DMS 273 (cell line): ENCODE results near the gene CDC42SE2.

ENCODE experiments used
- DNase-seq: peaks from one replicate; lab custom pipeline; 2025; ENCODE audit not compliant: unreplicated experiment; lab: John Stamatoyannopoulos, UW

CDC42SE2 gene

GRCh38 chr5:131263648-131264450 is at the start of gene CDC42SE2:
Gene CDC42SE2 (plus strand): TSS chr5:131264053. CDS start chr5:131359494, 95,441 bp downstream.
- peak; percentile 97 for DNase-seq

- peak; percentile 49 for DNase-seq
These were observed 49.1 kb upstream of the CDC42SE2 start for GRCh38 chr5:131214609-131215227.

- no peak for DNase-seq
These were observed 46.1 kb upstream of the CDC42SE2 start for GRCh38 chr5:131217791-131218190.

GRCh38 chr5:131218392-131218791 is 45.5 kb upstream of the CDC42SE2 start:
- DNase-seq, result no peak

GRCh38 chr5:131220566-131220965 is 43.3 kb upstream of the CDC42SE2 start:
- no peak for DNase-seq

- no peak for DNase-seq
These were observed 42.7 kb upstream of the CDC42SE2 start for GRCh38 chr5:131221008-131221703.

- no peak for DNase-seq
These were observed 42.0 kb upstream of the CDC42SE2 start for GRCh38 chr5:131221888-131222287.

GRCh38 chr5:131222731-131223130 is 41.1 kb upstream of the CDC42SE2 start:
- no peak for DNase-seq

GRCh38 chr5:131223751-131224386 is 40.0 kb upstream of the CDC42SE2 start:
- no peak for DNase-seq

- no peak for DNase-seq
These were observed 39.3 kb upstream of the CDC42SE2 start for GRCh38 chr5:131224387-131225201.

GRCh38 chr5:131225282-131225974 is 38.4 kb upstream of the CDC42SE2 start:
- no peak for DNase-seq

GRCh38 chr5:131226899-131227298 is 37.0 kb upstream of the CDC42SE2 start:
- no peak for DNase-seq

- DNase-seq, result peak; percentile 14
These were observed 35.2 kb upstream of the CDC42SE2 start for GRCh38 chr5:131228646-131229045.

GRCh38 chr5:131229623-131230022 is 34.2 kb upstream of the CDC42SE2 start:
- DNase-seq, result no peak

GRCh38 chr5:131230406-131230805 is 33.4 kb upstream of the CDC42SE2 start:
- peak; percentile 33 for DNase-seq

- no peak for DNase-seq
These were observed 24.2 kb upstream of the CDC42SE2 start for GRCh38 chr5:131239686-131240085.

GRCh38 chr5:131242728-131243255 is 21.1 kb upstream of the CDC42SE2 start:
- no peak for DNase-seq

GRCh38 chr5:131245312-131245711 is 18.5 kb upstream of the CDC42SE2 start:
- no peak for DNase-seq

- no peak for DNase-seq
These were observed 17.9 kb upstream of the CDC42SE2 start for GRCh38 chr5:131245948-131246347.

- DNase-seq, result no peak
These were observed 17.3 kb upstream of the CDC42SE2 start for GRCh38 chr5:131246504-131246903.
